Panc1 (cell line): ENCODE data around the gene ALDH1A3. TPM values are rescaled to one million over a fixed set of nuclear protein-coding genes. Genes with fewer than 3 reads are reported as not detected.

Experiments
- ATAC-seq: fragments of 200-7000 bp; cut with Tn5 transposase; 2 replicates; pipeline ENCODE4 v1.9.1; 2020; ENCODE audit warnings: mild to moderate bottlenecking, moderate library complexity
- BruUV-seq: library from RNA; stranded (reverse); fragments of 400-500 nt; replicated peaks from 2 replicates; lab custom pipeline; 2021; lab: Mats Ljungman, UMichigan
- CTCF ChIA-PET: fragments of 300-600 bp; sonication (Branson Sonifier 250); formaldehyde crosslinking; loops from one replicate; lab custom pipeline; 2022; ENCODE audit warnings: antibody characterized with exemption; lab: Charles Lee
- POLR2A ChIA-PET: fragments of 300-600 bp; sonication (Branson Sonifier 250); formaldehyde crosslinking; loops from one replicate; lab custom pipeline; 2022; ENCODE audit warnings: antibody characterized with exemption; lab: Charles Lee
- DNase-seq: peaks from one replicate; pipeline ENCODE4 v3.0.0-alpha.2; 2010; ENCODE audit warnings: low read depth, low spot score
- H3K27ac ChIP-seq: 2 replicates; pipeline ENCODE4 v1.5.1; 2011; ENCODE audit warnings: mild to moderate bottlenecking, low read length, inconsistent platforms
- H3K27me3 ChIP-seq: fragments of 200-500 bp; sonication (Bioruptor generic); 2 replicates; pipeline ENCODE4 v1.6.0; 2014; ENCODE audit warnings: low read length, inconsistent platforms; ENCODE audit not compliant: control insufficient read depth, insufficient read depth
- H3K36me3 ChIP-seq: fragments of 200-500 bp; sonication (Bioruptor generic); 2 replicates; pipeline ENCODE4 v1.5.1; 2014; ENCODE audit warnings: inconsistent platforms, mild to moderate bottlenecking, low read length, moderate library complexity; ENCODE audit not compliant: control insufficient read depth, insufficient read depth
- H3K4me1 ChIP-seq: 2 replicates; pipeline ENCODE4 v1.5.1; 2011; ENCODE audit warnings: inconsistent platforms, mild to moderate bottlenecking, low read length, moderate library complexity; ENCODE audit not compliant: control insufficient read depth, insufficient read depth
- H3K4me3 ChIP-seq, 2 experiments: 2 replicates each; pipeline ENCODE4 v1.5.1; 2011 to 2012; ENCODE audit warnings: low read depth in 2 of 2, low read length in 2 of 2, mild to moderate bottlenecking in 2 of 2, inconsistent platforms in 1 of 2, moderate library complexity in 1 of 2
- H3K9me3 ChIP-seq: fragments of 200-500 bp; sonication (Bioruptor generic); 2 replicates; pipeline ENCODE4 v1.5.1; 2014; ENCODE audit warnings: low read depth, mild to moderate bottlenecking, inconsistent platforms, low read length, moderate library complexity; ENCODE audit not compliant: control insufficient read depth, insufficient read depth
- TCF7L2 ChIP-seq: IDR thresholded peaks from 2 replicates; pipeline ENCODE4 v1.6.1; 2011; ENCODE audit warnings: mild to moderate bottlenecking, low read depth, low read length, inconsistent platforms
- in situ Hi-C: cut with HindIII; loops from 2 replicates; pipeline ENCODE4 v1.10.0; 2016; ENCODE audit warnings: low sequenced_read_pairs, low pct_unique_long_range_greater_than_20kb
- intact Hi-C: fragments of 100-400 bp; cut with micrococcal nuclease; formaldehyde crosslinking; loops from one replicate; pipeline ENCODE4 v1.10.0; 2022; ENCODE audit not compliant: unreplicated experiment
- total RNA-seq: library from RNA; stranded (reverse); gene quantifications from one replicate; pipeline ENCODE4 v1.2.1, GENCODE V29; 2021; ENCODE audit not compliant: unreplicated experiment
- TF ChIP-seq, protein P1 (sequence below), 2 experiments: IDR thresholded peaks; 2 replicates each; pipeline ENCODE4 v1.6.1; 2011 to 2012; ENCODE audit warnings: low read depth in 2 of 2, control low read depth in 1 of 2, low read length in 1 of 2, mild to moderate bottlenecking in 1 of 2, moderate library complexity in 1 of 2; ENCODE audit not compliant: insufficient read depth in 1 of 2
- TF ChIP-seq, protein P2 (sequence below): fragments of 450-650 bp; IDR thresholded peaks from 2 replicates; pipeline ENCODE4 v1.5.1; 2017; ENCODE audit warnings: mild to moderate bottlenecking

ALDH1A3 gene
- total RNA-seq, 1 experiment from 2014 or later = 143 TPM

DNA sequence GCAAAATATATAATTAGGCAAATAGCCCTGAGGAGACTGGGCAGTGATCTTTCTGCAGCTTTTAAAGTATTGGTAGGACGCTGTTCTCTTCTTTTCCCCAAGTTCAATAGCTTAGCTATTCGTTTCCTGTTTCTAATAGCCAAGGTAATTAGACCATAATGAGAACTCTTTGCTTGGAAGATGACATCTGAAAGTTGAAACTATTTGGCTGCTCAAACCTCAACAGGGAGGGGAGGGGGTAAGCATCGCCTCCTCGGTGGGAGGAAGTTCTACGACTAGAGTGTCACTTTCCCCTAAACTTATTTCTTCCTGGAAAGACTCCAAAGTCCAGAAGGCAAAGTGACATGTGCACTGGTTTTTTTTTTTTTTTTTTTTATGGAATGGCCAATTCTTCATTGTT, 22.8 kb upstream of the ALDH1A3 start:
- Histone ChIP-seq H3K4me3 (no peak overlapping the region), H3K4me1 (no peaks in the 10 kb centered on the region), H3K9me3 (no peaks in the 10 kb centered on the region), H3K27ac (no peak overlapping the region), H3K27me3 (no peaks in the 10 kb centered on the region), H3K36me3 (no peaks in the 10 kb centered on the region)
- DNase-seq (no peak), ATAC-seq (no peak)
- in situ Hi-C loops = no loop called here
- BruUV-seq = no TSS peak
- POLR2A ChIA-PET = interaction anchor here (0.7 kb wide), 1 partner anchor 312 kb away, joined by 6 read pairs; no protein-coding TSS in a partner anchor
- CTCF ChIA-PET = interaction anchor here (0.7 to 1.0 kb wide), 2 partner anchors 10 to 42 kb away, joined by 4 to 9 read pairs; no protein-coding TSS in a partner anchor
- intact Hi-C loops = no loop called here
- TF ChIP-seq, protein P1, sequence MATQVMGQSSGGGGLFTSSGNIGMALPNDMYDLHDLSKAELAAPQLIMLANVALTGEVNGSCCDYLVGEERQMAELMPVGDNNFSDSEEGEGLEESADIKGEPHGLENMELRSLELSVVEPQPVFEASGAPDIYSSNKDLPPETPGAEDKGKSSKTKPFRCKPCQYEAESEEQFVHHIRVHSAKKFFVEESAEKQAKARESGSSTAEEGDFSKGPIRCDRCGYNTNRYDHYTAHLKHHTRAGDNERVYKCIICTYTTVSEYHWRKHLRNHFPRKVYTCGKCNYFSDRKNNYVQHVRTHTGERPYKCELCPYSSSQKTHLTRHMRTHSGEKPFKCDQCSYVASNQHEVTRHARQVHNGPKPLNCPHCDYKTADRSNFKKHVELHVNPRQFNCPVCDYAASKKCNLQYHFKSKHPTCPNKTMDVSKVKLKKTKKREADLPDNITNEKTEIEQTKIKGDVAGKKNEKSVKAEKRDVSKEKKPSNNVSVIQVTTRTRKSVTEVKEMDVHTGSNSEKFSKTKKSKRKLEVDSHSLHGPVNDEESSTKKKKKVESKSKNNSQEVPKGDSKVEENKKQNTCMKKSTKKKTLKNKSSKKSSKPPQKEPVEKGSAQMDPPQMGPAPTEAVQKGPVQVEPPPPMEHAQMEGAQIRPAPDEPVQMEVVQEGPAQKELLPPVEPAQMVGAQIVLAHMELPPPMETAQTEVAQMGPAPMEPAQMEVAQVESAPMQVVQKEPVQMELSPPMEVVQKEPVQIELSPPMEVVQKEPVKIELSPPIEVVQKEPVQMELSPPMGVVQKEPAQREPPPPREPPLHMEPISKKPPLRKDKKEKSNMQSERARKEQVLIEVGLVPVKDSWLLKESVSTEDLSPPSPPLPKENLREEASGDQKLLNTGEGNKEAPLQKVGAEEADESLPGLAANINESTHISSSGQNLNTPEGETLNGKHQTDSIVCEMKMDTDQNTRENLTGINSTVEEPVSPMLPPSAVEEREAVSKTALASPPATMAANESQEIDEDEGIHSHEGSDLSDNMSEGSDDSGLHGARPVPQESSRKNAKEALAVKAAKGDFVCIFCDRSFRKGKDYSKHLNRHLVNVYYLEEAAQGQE (IDR thresholded peaks at IDR 0.05; ENCODE audit: insufficient read depth in 1 of 2, low read depth in 2 of 2, low read length in 1 of 2) = no peak
- TF ChIP-seq, protein P2, sequence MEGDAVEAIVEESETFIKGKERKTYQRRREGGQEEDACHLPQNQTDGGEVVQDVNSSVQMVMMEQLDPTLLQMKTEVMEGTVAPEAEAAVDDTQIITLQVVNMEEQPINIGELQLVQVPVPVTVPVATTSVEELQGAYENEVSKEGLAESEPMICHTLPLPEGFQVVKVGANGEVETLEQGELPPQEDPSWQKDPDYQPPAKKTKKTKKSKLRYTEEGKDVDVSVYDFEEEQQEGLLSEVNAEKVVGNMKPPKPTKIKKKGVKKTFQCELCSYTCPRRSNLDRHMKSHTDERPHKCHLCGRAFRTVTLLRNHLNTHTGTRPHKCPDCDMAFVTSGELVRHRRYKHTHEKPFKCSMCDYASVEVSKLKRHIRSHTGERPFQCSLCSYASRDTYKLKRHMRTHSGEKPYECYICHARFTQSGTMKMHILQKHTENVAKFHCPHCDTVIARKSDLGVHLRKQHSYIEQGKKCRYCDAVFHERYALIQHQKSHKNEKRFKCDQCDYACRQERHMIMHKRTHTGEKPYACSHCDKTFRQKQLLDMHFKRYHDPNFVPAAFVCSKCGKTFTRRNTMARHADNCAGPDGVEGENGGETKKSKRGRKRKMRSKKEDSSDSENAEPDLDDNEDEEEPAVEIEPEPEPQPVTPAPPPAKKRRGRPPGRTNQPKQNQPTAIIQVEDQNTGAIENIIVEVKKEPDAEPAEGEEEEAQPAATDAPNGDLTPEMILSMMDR = no peak

DNA sequence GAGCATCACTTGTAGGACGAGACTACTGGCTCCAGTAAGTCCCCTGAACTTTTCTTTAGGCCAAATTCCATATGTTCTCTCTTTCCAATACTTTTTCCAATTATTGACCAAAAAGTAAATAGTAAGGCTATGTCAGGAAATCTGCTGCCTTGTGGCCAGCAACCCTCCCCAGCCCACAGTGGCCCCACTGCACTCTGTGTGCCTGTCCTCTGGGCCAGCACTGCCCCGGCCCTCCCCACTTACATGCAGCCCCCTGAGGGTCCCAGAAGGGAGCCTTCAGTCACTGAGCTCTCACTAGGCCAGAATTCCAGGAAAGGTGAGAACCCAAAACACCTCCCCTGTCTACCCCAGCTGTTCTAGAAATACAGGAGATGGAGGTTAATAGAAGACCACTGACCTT, 21.3 kb upstream of the ALDH1A3 start:
- Histone ChIP-seq H3K4me3 (no peak overlapping the region), H3K27me3 (no peaks in the 10 kb centered on the region), H3K36me3 (no peaks in the 10 kb centered on the region), H3K9me3 (no peaks in the 10 kb centered on the region), H3K27ac (no peak overlapping the region), H3K4me1 (no peaks in the 10 kb centered on the region)
- in situ Hi-C loops = no loop called here
- CTCF ChIA-PET = no interaction called here
- BruUV-seq = no TSS peak
- no peak for TF ChIP-seq TCF7L2
- TF ChIP-seq, protein P1 (IDR thresholded peaks at IDR 0.05; ENCODE audit: insufficient read depth in 1 of 2, low read depth in 2 of 2, low read length in 1 of 2) = no peak
- TF ChIP-seq, protein P2 = no peak
- no peak for ATAC-seq
- POLR2A ChIA-PET = no interaction called here
- intact Hi-C loops = no loop called here
- no peak for DNase-seq
